Renal cortical epithelial cell (primary cell): ENCODE data around the gene MED15. TPM values are rescaled to one million over a fixed set of nuclear protein-coding genes. Genes with fewer than 3 reads are reported as not detected.
"Not testable (repeated sequence)": the region's sequence is repeated elsewhere in the genome, so short reads cannot be mapped to it uniquely, and the experiment has no call there.

ENCODE experiments used
- DNase-seq: peaks from one replicate; pipeline ENCODE4 v3.0.0-alpha.2; 2011; ENCODE audit warnings: low read depth
- total RNA-seq: library from RNA; depleted of rRNA; stranded (reverse); fragments of >200 nt; gene quantifications from 2 replicates; pipeline ENCODE4 v1.2.3, GENCODE V29; 2014

MED15 gene
- total RNA-seq, 1 donor from 2014 or later: 69.2 TPM

DNA sequence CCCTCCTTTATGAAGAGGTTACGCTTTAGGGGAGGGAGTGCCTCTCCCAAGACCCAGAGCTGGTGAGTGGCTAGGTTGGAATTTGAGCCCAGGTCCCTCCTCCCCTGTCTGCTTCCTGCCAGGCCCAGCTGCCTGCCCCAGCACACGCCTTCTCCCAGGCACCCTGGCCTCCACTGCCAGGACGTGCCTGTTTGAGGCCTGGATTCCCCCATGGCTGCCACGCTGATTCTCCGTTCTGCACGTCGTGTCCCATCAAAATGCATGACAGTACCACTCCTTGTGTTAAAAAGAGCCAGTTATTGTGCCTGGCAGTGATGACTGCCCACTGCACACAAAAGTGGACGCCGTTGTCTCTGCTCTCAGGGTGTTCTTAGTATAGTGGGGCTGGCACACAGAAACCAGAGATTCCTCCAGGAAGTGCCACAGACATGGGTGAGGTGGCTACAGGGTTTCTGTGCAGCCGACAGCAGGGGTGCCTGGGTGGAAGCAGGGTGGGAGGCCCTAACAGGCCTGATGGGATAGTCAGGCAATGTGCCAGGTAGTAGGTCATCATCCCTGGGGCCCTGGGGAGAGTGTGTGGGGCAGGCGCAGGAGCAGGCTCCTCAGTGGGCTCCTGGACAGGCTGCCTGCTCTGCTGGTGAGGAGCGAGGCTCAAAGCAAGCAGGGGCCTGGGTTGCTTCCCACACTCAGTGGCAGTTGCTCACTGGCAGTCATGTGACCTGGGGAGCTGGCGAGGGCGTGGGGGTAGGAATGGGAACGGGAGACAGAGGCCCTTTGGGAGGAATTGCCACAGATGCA is 24.2 kb downstream of the MED15 start:
- DNase-seq: peak; percentile 90

DNA sequence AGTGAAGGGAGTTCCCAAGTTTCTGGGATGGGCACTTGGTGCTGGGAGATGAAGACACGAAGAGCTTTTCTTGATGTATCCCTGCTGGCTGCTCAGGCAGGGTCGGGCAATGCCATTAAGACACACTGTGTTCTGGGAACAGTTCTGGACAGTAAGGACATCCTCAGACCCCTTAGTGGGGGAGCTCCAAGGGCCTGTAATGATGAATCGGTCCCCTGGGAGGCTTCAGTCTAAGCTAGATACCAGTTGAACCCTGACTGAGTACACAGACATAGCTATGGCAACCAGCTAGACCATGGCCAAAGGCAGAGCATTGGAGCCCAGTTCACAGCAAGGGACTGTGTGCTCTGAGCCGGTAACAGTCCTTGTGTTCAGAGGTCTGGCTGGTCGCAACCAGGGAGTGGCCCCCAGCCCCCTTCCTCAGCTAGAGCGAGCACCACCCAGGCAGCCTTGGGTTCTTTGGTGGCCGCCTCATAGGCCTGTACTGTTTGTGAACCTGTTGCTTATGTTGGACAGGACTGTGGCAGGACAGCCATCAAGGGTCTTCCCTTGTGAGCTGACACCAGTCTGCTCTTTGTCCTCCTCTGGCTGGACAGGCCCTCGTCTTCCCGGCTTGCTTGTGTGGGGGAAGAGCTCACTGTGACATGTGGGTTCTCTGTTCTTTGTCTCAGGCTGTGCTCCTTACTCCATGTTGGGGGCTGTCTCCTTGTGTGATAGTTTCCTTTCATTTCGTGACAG is 25.0 kb downstream of the MED15 start:
- no peak for DNase-seq

DNA sequence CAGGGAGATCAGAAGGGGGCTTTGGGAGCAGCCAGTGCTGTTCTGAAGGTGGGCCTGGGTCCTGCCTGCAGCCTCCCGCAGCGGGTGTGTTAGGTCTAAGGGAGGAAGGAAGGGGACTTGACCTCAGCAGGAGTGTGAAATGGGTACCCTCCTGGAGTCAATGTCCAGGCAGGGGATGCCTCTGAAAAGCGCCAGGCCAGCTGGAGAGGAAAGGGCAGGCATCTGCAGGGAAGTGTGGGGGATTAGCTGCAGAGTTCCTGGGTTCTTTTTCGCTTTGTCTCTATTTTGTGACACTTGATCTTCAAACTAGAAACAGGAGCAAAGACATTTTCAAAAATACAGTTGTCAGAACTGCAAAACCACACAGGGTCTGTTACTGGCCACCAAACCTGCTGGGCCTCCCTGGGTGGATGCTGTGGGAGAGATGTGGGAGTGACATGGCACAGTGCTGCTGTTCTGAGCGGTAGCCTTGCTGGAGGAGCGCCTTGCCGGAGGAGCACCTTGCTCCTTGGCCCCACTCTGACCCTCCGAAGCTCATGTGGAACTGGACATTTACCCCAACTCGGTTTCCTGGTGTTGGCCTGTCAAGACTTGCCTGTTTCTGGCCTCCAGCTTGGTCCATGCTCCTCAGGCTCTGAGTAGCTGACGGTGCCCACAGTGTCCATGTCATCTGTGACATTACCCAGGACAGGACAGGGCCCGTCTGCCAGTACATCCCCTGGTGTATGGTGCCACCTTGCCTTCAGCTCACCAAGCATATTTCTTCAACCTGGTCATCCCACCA is 25.9 kb downstream of the MED15 start:
- no peak for DNase-seq

DNA sequence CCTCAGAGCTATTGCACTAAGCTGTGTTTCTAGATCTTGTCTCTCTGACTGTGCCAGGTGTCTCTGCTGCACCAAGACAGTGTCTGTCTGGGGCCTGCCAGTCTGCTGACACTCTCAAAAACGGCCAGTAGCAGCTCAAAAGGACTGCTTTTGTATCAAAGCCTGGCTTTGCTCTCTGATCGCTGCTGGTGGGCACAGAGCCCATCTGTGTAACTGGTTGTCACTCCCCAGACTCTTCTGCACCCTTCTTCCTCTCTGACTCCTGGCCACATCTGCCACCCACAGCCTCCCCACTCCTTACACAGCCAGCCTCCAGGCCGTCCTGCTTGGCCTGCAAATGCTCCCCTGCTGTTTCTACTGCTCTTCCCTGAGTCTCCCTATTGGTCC is 26.5 kb downstream of the MED15 start:
- no peak for DNase-seq

DNA sequence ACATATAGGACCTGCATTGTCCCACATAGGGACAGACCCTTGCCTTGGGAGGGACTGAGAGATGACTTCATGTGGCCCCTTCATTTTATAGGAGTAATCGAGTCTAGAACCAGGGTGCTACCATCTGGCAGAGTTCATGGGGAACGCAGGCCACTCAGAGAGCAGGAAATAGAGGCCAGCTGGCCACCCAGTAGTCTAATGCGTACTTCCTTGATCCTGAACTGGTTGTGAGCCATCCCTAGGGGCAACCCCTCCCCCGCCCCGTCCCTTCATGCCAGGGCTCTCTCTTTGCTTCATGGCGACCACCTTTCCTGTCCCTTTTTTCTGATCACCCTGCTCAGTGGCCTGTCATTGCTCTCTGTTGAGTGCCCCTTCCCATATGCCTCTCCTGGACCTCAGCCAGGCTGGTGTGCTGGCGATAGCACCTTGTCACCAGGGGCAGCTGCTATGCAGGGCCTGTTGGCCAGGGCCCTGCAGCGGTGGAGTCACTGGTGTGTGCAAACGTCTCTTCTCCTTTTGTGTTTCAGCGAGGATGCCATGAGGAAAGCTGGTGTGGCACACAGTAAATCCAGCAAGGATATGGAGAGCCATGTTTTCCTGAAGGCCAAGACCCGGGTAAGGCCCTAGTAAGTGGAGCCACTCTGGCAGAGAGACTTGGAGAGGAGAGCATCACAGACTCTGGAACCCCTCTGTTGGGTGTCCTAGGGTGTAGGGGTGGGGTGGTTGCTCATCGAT is 29.3 kb downstream of the MED15 start:
- no peak for DNase-seq

DNA sequence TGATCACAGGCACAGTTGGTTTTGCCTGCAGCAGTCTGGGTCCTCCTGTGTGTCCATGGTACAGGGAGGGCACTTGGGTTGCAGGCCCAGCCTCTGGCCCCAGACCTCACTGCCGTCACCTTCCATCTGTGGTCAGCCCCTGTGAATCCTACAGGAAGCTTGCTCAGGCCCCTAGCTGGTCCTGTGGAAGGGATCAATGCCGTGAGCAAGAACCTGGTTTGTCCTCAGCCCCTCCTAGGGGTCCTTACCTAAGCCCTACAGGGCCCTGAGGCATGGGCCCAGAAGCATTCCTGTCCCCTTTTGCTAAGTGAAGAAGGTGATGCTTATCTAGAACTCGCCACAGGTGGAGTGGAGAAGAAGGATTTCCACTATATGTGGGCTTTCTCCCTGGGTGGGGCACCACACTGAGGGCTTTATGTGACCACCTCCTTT is 29.9 kb downstream of the MED15 start:
- no peak for DNase-seq

DNA sequence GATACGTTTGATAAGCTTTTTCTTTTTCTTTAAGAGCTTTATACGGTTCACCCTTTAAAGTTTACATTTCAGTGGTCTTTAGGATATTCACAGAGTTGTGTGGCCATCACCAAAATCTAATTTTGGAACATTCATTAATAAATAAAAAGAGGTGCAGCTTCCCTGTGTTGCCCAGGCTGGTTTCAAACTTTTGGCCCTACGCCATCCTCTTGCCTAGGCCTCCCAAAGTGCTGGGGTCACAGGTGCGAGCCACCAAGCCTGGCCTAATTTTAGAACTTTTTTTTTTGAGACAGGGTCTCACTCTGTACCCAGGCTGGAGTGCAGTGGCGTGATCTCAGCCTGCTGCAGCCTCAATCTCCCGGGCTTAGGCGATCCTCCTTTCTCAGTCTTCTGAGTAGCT is 30.6 kb downstream of the MED15 start:
- DNase-seq: no peak

DNA sequence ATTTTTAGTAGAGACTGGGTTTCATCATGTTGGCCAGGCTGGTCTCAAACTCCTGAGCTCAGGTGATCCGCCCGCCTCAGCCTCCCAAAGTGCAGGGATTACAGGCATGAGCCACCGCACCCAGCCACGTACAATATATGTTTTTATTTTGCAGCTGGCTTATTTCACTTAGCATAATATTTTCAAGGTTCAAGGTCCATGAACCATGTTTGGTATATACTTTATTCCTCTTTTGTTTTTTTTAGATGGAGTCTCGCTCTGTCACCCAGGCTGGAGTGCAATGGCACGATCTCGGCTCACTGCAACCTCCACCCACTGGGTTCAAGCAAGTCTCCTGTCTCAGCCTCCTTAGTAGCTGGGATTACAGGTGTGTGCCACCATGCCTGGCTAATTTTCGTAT is 31.5 kb downstream of the MED15 start:
- not testable (repeated sequence) for DNase-seq

DNA sequence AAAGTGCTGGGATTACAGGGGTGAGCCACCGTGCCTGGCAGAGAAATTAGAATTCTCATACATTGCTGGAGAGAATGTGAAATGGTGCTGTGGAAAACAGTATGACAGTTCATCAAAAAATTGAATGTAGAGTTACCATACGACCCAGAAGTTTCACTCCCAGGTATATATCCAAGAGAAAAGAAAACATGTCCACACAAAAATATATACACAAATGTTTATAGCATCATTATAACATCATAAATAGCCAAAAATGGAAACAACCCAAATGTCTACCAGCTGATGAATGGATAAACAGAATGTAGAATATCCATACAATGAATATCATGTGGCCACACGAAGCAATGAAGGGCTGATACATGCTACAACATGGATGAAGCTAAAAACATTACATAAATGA is 34.6 kb downstream of the MED15 start:
- no peak for DNase-seq

DNA sequence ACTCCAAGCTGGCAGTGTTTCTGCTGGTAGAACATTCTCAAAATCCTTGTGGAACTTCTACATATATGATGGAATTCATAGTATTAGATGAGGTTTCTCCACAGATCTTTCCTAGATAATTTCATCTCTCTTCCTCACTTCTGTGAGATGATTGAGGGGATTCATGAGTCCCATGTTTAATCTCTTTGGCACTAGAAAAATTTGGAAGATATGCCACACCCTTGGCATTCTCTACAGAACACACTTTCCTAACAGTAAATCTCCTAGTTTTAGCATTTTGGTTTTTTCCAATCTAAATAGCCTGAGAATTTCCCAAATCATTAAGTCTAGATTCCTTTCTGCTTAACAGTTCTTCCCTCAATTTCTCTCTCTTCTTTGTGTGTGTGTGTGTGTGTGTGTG is 35.3 kb downstream of the MED15 start:
- DNase-seq: no peak

DNA sequence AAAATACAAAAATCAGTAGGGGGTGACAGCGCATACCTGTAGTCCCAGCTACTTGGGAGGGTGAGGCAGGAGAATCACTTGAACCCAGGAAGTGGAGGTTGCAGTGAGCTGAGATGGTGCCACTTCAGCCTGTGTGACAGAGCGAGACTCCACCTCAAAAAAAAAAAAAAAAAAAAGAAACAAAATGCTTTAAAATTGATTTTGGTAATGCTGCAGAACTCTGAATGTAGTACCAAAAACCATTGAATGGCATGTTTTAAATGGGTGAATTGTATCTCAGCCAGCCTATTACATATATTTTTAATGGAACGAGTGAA is 37.9 kb downstream of the MED15 start:
- not testable (repeated sequence) for DNase-seq

DNA sequence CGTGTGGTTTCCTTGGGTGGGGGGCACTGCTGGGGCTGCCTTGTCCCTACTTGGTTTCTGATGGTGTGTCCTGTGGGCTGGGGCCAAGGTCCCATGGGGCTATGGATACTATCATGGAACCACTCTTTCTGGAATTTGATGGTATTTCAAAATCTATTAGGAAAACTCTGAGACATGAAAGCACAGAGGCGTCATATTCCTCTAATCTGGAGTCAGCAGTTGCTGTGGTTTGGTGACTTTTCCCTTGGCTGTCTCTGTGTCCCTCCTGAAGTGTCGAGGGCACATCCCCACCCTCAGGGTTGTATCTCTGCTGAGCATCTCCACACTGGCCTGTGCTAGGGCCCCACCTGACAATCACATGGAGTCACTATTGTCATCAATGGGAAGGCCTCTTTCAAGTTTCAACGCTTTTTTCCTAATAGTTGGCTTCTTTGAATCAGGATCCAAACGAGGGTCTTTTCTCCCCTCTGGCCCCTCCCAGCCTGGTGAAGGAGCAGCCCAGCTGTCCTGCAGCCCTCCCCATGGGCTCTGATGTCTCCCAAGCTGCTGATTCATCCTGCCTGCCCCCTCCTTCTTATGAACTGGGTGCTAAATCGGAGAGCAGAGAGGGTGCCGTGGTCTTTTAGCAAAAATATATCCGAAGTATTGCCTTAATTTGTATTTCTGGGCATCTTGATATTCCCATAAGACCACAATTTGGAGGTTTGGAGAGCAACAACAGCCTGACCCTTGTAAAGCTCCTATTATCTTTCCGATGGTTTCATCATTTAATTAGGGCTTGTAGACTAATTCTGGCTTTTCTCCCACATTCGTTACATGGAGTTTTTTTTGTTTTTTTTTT is 38.5 kb downstream of the MED15 start:
- no peak for DNase-seq

DNA sequence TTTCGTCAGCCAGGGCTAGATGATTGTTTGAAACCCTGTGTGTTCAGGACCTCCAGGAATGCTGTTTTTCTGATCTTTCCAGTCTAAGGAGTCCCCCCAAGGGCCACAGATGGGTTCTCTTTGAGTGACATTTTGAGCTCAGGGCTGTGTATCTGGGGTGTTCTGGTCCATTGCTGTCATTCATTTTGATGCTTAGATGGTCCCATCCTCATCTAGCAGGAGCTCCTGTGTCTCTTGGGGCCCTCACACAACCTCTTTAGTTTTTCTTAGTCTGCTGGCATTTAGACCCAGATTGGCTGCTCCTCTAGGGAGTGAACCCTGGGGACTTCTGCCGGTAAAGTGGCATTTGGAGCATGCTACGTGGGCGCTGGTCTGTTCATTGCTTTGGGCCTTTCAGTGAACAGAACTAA is 39.1 kb downstream of the MED15 start:
- DNase-seq: no peak

DNA sequence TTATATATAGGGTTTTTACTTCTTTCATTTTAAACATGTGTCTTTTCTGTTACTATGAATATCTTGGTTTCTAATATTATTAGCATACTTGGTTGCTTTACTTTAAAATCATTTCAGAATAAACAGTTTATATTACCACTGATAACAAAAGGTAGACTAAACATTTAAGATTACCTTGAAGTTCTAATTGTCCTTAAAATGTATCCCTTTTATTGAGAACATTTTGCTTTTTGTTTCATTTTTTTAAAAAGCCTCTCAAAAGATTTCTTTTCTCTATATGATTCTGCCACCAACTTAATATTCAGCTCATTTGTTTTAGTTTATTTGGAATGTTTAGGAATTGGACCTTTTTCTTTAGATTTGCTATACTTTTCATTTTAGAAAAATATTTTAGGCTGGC is 39.6 kb downstream of the MED15 start:
- DNase-seq: no peak

DNA sequence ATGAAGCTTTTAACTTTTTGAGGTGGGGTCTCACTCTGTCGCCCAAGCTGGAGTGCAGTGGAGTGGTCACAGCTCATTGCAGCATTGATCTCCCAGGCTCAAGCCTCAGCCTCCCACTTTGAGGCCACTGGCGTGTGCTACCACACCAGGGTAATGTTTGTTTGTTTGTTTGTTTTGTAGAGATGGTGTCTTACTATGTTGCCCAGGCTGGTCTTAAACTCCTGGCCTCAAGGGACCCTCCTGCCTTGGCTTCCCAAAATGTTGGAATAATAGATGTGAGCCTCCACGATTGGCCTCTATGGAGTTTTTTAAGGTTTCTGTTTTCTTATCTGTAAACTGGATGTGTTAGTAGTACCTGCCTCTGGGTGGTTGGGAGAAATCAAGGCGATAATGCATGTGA is 41.4 kb downstream of the MED15 start:
- DNase-seq: no peak

DNA sequence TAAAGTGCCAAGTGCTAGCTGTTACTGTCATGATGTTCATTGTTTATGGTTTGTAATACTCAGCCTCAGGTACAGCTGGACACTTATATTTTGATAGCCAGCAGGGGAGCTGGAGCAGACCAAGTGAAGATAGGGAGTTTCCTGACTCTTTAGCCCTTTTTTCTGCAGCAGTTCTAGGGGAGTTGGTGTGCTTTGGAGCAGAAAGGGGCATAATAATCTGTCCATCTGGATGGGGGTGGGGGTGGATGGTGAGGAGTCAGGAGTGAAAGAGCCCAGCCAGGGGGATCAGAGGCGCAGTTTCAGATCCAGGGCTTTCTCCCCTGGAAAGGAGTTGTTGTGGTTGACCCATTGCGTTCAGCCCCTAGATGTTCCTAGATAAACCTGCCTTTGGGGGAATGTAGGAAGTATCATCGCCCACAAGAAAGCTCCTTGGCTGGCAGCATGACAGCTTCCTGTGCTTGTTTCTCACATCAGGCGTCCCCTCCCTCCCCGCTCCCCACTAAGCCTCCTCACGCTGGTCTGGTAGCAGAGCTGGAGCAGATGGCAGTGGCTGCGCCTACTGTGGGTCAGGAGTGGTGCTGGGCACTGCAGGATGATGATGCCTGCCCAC is 41.9 kb downstream of the MED15 start:
- DNase-seq: no peak

DNA sequence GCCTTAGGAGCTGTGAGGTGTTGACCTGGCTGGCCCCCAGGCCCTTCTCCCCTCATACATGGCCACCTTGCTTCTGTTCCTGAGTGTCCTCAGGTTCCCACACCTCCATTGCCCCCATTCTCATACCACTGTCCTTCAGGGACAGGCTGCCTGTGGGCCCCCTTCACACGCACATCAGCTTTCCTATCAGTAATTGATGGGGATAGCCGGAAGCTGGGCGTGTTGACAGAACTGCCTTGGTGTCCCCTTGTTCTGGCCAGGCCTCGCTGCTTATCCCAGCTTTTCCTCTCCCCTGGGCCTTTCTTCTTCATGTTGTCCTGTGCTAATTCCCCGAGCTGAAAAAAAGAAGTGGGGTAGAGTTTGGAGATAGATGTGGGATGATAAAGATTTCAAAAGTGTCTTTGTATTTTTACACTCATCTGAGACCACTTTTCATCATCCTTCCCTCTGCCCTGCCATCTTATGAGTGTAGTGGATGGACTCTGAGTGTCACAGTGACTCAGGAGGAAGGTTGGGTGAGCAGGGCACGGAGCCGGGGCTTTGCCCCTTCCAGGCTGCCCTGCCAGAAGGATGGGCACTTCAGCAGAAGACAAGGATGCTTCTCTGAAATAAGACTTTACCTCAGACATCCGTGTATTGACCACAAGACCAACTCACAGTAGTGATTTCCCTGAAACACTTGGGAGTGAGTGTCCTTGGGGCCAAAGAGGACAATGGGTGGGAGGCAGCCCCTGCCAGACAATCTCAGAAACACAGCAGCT is 42.8 kb downstream of the MED15 start:
- DNase-seq: no peak

DNA sequence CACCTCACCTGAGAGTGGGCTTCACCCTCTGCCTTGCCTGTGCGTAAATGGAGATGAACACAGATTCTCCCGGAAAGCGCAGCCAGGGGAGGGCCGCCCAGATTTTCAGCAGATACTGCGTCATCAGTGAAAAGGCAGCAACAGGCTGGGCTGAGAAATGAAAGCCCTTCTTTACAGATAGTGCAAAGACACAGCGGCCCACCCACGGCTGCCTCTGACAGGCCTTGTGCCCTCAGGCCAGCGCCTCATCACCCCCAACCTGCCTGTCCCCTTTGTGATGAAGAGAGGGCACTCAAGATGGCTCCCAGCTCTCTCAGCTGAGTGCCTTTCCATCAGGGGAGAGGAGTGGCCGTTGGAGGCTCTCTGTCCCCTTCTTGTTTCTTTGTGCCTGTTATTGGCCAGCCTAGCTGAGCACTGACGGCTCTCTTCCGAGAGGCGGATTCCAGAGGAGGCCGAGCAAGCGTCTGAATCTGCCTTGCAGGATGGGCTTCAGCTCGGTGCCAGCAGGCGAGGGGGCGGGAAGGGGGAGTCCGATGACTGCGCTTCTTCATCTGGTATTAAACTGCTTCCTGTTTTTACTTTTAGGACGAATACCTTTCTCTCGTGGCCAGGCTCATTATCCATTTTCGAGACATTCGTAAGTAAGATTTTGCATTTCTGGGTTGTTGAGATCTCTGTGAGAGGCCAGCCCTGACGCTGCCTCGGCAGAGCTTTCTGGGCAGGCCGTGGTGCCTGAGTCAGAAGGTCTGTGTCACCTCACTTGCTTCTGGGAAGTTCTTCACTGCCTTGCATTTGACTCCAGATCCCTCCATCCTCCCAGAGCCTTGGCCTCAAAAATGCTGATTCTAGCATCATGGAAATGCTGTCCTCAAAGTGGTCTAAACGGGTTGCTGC is 43.7 kb downstream of the MED15 start:
- DNase-seq: no peak
